Measurements from ENCODE around the gene SOST.

GRCh38 chr17:43723697-43724359, 34.8 kb downstream of the SOST start:
- TF ChIP-seq CTCF (conservative IDR thresholded peaks at IDR 0.05 in 1 of 2, IDR thresholded peaks at IDR 0.05 in 1 of 2; ENCODE audit: extremely low read depth in 1 of 2, insufficient read depth in 1 of 2, low read depth in 1 of 2, low read length in 2 of 2) (no peak), EZH2 (IDR thresholded peaks at IDR 0.05; ENCODE audit: borderline replicate concordance, low read length) (no peak)
